HG02970 (cell line): Measurements from ENCODE around the gene DMD.

ENCODE experiments used
- ATAC-seq: cut with Tn5 transposase; IDR thresholded peaks from one replicate; pipeline ENCODE4 v1.9.1; 2021; ENCODE audit warnings: mild to moderate bottlenecking, moderate library complexity, moderate number of reproducible peaks; ENCODE audit not compliant: unreplicated experiment, low FRiP score

DMD gene

GRCh38 chrX:32678487-32678886 is 532.9 kb downstream of the DMD start:
- ATAC-seq = no peak

GRCh38 chrX:32673193-32673592 is 538.2 kb downstream of the DMD start:
- no peak for ATAC-seq

GRCh38 chrX:32662516-32662915 is 548.8 kb downstream of the DMD start:
- no peak for ATAC-seq

GRCh38 chrX:32644476-32645245 is 566.7 kb downstream of the DMD start:
- ATAC-seq = no peak

- ATAC-seq = no peak
These were observed 569.1 kb downstream of the DMD start for GRCh38 chrX:32642283-32642682.

GRCh38 chrX:32618154-32618553 is 593.2 kb downstream of the DMD start:
- ATAC-seq = no peak

- no peak for ATAC-seq
These were observed 596.6 kb downstream of the DMD start for GRCh38 chrX:32614707-32615106.

- no peak for ATAC-seq
These were observed 612.2 kb downstream of the DMD start for GRCh38 chrX:32599156-32599555.

GRCh38 chrX:32598707-32599106 is 612.6 kb downstream of the DMD start:
- no peak for ATAC-seq

- ATAC-seq = no peak
These were observed 613.6 kb downstream of the DMD start for GRCh38 chrX:32597777-32598176.

GRCh38 chrX:32592786-32593185 is 618.6 kb downstream of the DMD start:
- no peak for ATAC-seq

- ATAC-seq = no peak
These were observed 619.8 kb downstream of the DMD start for GRCh38 chrX:32591589-32591988.

GRCh38 chrX:32582729-32583128 is 628.6 kb downstream of the DMD start:
- ATAC-seq = no peak

- ATAC-seq = no peak
These were observed 634.5 kb downstream of the DMD start for GRCh38 chrX:32576885-32577284.

- ATAC-seq = no peak
These were observed 638.7 kb downstream of the DMD start for GRCh38 chrX:32572644-32573043.

- ATAC-seq = no peak
These were observed 639.8 kb downstream of the DMD start for GRCh38 chrX:32571579-32571978.

- no peak for ATAC-seq
These were observed 649.1 kb downstream of the DMD start for GRCh38 chrX:32562261-32562660.

GRCh38 chrX:32545101-32545500 is 666.2 kb downstream of the DMD start:
- no peak for ATAC-seq

GRCh38 chrX:32538554-32538953 is 672.8 kb downstream of the DMD start:
- ATAC-seq = no peak

- no peak for ATAC-seq
These were observed 677.5 kb downstream of the DMD start for GRCh38 chrX:32533848-32534247.

- no peak for ATAC-seq
These were observed 679.1 kb downstream of the DMD start for GRCh38 chrX:32532262-32532661.

- peak; percentile 66 for ATAC-seq
These were observed 680.4 kb downstream of the DMD start for GRCh38 chrX:32530802-32531403.
